Measurements from ENCODE around the gene GCH1.
"Not testable (repeated sequence)": the region's sequence is repeated elsewhere in the genome, so short reads cannot be mapped to it uniquely, and the experiment has no call there.

Gene GCH1

GRCh38 chr14:54803926-54804537 is 98.6 kb downstream of the GCH1 start:
- TF ChIP-seq CTCF (IDR thresholded peaks at IDR 0.05), result no peak
- no peak overlapping the region for H3K4me3 ChIP-seq (ENCODE audit: low read depth, low read length)
- H2AFZ ChIP-seq, result no peak overlapping the region
- H3K4me1 ChIP-seq, result peaks cover 12% of the 10 kb centered on the region
- H3K27ac ChIP-seq, result no peak overlapping the region
- no peaks in the 10 kb centered on the region for H3K9me3 ChIP-seq (ENCODE audit: control insufficient read depth, low read length)
- H3K27me3 ChIP-seq (ENCODE audit: control insufficient read depth, insufficient read depth, low read length), result no peaks in the 10 kb centered on the region
- no peaks in the 10 kb centered on the region for H3K79me2 ChIP-seq
- no peak overlapping the region for H3K9ac ChIP-seq
- no peaks in the 10 kb centered on the region for H3K36me3 ChIP-seq (ENCODE audit: control insufficient read depth, insufficient read depth, low read length)
- no peak overlapping the region for H3K4me2 ChIP-seq (ENCODE audit: low read length)

GRCh38 chr14:54803396-54803795 is 99.2 kb downstream of the GCH1 start:
- H2AFZ ChIP-seq, result peak overlapping the region; percentile 5
- no peak overlapping the region for H3K4me2 ChIP-seq (ENCODE audit: low read length)
- no peak for TF ChIP-seq CTCF (IDR thresholded peaks at IDR 0.05)
- H3K9ac ChIP-seq, result no peak overlapping the region
- no peaks in the 10 kb centered on the region for H3K79me2 ChIP-seq
- H3K9me3 ChIP-seq (ENCODE audit: control insufficient read depth, low read length), result no peaks in the 10 kb centered on the region
- no peaks in the 10 kb centered on the region for H3K27me3 ChIP-seq (ENCODE audit: control insufficient read depth, insufficient read depth, low read length)
- no peak overlapping the region for H3K4me3 ChIP-seq (ENCODE audit: low read depth, low read length)
- no peak overlapping the region for H3K27ac ChIP-seq
- peaks cover 12% of the 10 kb centered on the region for H3K4me1 ChIP-seq
- no peaks in the 10 kb centered on the region for H3K36me3 ChIP-seq (ENCODE audit: control insufficient read depth, insufficient read depth, low read length)

GRCh38 chr14:54801482-54801881 is 101.1 kb downstream of the GCH1 start:
- H3K27me3 ChIP-seq (ENCODE audit: control insufficient read depth, insufficient read depth, low read length); H3K36me3 ChIP-seq (ENCODE audit: control insufficient read depth, insufficient read depth, low read length); H2AFZ ChIP-seq: not testable (repeated sequence)

GRCh38 chr14:54798465-54799124 is 104.0 kb downstream of the GCH1 start:
- no peak overlapping the region for H3K9ac ChIP-seq
- TF ChIP-seq CTCF (IDR thresholded peaks at IDR 0.05), result no peak
- no peaks in the 10 kb centered on the region for H3K27me3 ChIP-seq (ENCODE audit: control insufficient read depth, insufficient read depth, low read length)
- H2AFZ ChIP-seq, result no peak overlapping the region
- no peaks in the 10 kb centered on the region for H3K36me3 ChIP-seq (ENCODE audit: control insufficient read depth, insufficient read depth, low read length)
- H3K4me2 ChIP-seq (ENCODE audit: low read length), result no peak overlapping the region
- peaks cover 6% of the 10 kb centered on the region for H3K4me1 ChIP-seq
- H3K27ac ChIP-seq, result no peak overlapping the region
- H3K4me3 ChIP-seq (ENCODE audit: low read depth, low read length), result no peak overlapping the region
- no peaks in the 10 kb centered on the region for H3K79me2 ChIP-seq
- H3K9me3 ChIP-seq (ENCODE audit: control insufficient read depth, low read length), result no peaks in the 10 kb centered on the region

More at GRCh38 chr14:54801482-54801881, 101.1 kb downstream of the GCH1 start:
- H3K9ac ChIP-seq; H3K27ac ChIP-seq; H3K9me3 ChIP-seq (ENCODE audit: control insufficient read depth, low read length); H3K4me3 ChIP-seq (ENCODE audit: low read depth, low read length); H3K79me2 ChIP-seq; H3K4me2 ChIP-seq (ENCODE audit: low read length): not testable (repeated sequence)
- peaks cover 12% of the 10 kb centered on the region for H3K4me1 ChIP-seq

GRCh38 chr14:54797986-54798385 is 104.6 kb downstream of the GCH1 start:
- no peaks in the 10 kb centered on the region for H3K36me3 ChIP-seq (ENCODE audit: control insufficient read depth, insufficient read depth, low read length)
- H3K79me2 ChIP-seq, result no peaks in the 10 kb centered on the region
- no peak overlapping the region for H3K4me3 ChIP-seq (ENCODE audit: low read depth, low read length)
- H3K4me2 ChIP-seq (ENCODE audit: low read length), result no peak overlapping the region
- H2AFZ ChIP-seq, result no peak overlapping the region
- no peak for TF ChIP-seq CTCF (IDR thresholded peaks at IDR 0.05)
- no peaks in the 10 kb centered on the region for H3K9me3 ChIP-seq (ENCODE audit: control insufficient read depth, low read length)
- no peak overlapping the region for H3K27ac ChIP-seq
- H3K4me1 ChIP-seq, result no peaks in the 10 kb centered on the region
- no peak overlapping the region for H3K9ac ChIP-seq
- no peaks in the 10 kb centered on the region for H3K27me3 ChIP-seq (ENCODE audit: control insufficient read depth, insufficient read depth, low read length)
